Adrenal gland (tissue), 5 donors: ENCODE measurements around the gene MAP3K8.

Experiments used
- POLR2A ChIP-seq, 2 donors: fragments of 450-650 bp; IDR thresholded peaks; one replicate each; pipeline ENCODE4 v1.6.1; 2017; ENCODE audit warnings: antibody characterized with exemption in 2 of 2, mild to moderate bottlenecking in 2 of 2, moderate library complexity in 1 of 2
- TF ChIP-seq, protein P1 (sequence below), 6 experiments: fragments of 450-650 bp in 4 of 6; fragments of 200-600 bp in 2 of 6; sonication (generic) in 1 of 6; IDR thresholded peaks; 1 replicate in 5 of 6; 2 replicates in 1 of 6; pipeline versions ENCODE4 v1.5.1 to v1.8.0; 2016 to 2021; ENCODE audit warnings: antibody characterized with exemption in 6 of 6, mild to moderate bottlenecking in 2 of 6, moderate library complexity in 1 of 6
- donor health status: DM: no; HTN: no; CAD: no.

DNA sequence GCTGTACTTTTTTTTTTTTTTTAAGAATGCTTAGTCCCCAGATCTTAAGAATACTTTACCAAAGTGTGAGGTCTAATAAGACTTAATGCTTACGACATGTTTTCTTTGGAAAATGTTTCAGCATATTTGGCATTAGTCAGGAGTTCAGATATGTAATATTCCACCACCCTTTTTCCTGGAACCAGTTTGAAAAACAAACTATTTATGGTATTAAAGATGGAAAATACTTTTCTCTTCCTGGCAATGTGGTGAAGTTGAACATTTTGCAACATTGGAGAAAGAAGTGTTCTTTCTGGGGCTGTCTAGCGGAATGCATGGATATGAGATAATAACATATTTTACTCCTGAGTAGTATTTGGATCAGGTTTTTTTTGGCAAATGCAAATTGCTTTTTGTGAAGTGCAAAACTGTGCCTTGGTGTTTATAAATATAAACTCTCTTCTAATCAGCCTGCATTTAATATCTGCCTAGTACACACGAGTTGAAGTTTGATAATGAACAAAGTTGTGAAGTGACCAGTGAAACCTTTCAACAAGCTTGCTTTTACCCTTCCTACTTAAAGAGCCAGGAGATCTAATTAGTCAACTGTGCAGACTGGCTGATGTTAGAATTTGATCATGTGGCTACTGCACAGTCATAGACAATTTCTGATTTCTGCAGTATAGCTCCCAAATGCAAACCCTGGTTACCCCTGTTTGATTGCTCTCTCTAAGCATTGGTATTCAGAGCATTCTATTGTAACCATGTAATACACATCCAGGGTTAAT, 20.9 kb downstream of the MAP3K8 start:
- TF ChIP-seq, protein P1, sequence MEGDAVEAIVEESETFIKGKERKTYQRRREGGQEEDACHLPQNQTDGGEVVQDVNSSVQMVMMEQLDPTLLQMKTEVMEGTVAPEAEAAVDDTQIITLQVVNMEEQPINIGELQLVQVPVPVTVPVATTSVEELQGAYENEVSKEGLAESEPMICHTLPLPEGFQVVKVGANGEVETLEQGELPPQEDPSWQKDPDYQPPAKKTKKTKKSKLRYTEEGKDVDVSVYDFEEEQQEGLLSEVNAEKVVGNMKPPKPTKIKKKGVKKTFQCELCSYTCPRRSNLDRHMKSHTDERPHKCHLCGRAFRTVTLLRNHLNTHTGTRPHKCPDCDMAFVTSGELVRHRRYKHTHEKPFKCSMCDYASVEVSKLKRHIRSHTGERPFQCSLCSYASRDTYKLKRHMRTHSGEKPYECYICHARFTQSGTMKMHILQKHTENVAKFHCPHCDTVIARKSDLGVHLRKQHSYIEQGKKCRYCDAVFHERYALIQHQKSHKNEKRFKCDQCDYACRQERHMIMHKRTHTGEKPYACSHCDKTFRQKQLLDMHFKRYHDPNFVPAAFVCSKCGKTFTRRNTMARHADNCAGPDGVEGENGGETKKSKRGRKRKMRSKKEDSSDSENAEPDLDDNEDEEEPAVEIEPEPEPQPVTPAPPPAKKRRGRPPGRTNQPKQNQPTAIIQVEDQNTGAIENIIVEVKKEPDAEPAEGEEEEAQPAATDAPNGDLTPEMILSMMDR (IDR thresholded peaks at IDR 0.05): no peak
- TF ChIP-seq POLR2A (IDR thresholded peaks at IDR 0.05): no peak
